Chondrocyte (in vitro differentiated cells): ENCODE measurements around the gene RNF168. TPM values are rescaled to one million over a fixed set of nuclear protein-coding genes. Genes with fewer than 3 reads are reported as not detected.
"Not testable (repeated sequence)": the region's sequence is repeated elsewhere in the genome, so short reads cannot be mapped to it uniquely, and the experiment has no call there.

ENCODE experiments used
- DNase-seq: peaks from one replicate; pipeline ENCODE4 v3.0.0; 2021; ENCODE audit warnings: mixed read lengths, low spot score
- H3K27ac Mint-ChIP-seq: one replicate; pipeline ENCODE4 v1.8.0; 2021; ENCODE audit warnings: mild to moderate bottlenecking, moderate library complexity, mixed read lengths; ENCODE audit not compliant: unreplicated experiment
- H3K27me3 Mint-ChIP-seq: 2 replicates; pipeline ENCODE4 v1.8.0; 2021; ENCODE audit warnings: low read depth, mixed read lengths
- H3K36me3 Mint-ChIP-seq: 2 replicates; pipeline ENCODE4 v1.8.0; 2021; ENCODE audit warnings: low read depth, mixed read lengths
- H3K4me1 Mint-ChIP-seq: 2 replicates; pipeline ENCODE4 v1.8.0; 2021; ENCODE audit warnings: low read depth, mild to moderate bottlenecking, mixed read lengths
- H3K4me3 Mint-ChIP-seq: one replicate; pipeline ENCODE4 v1.8.0; 2021; ENCODE audit warnings: mild to moderate bottlenecking, moderate library complexity, mixed read lengths; ENCODE audit not compliant: unreplicated experiment
- H3K9me3 Mint-ChIP-seq: 2 replicates; pipeline ENCODE4 v1.8.0; 2021; ENCODE audit warnings: low read depth, mixed read lengths
- CTCF ChIP-seq: fragments of 200-600 bp; sonication (generic); IDR thresholded peaks from 2 replicates; pipeline ENCODE4 v1.5.0; 2021; ENCODE audit warnings: antibody characterized with exemption, mild to moderate bottlenecking, moderate library complexity
- total RNA-seq: library from RNA; stranded (reverse); gene quantifications from 3 replicates; pipeline ENCODE4 v1.2.1, GENCODE V29; 2021

Gene RNF168
- total RNA-seq, 1 donor from 2014 or later, result 19.5 TPM

DNA sequence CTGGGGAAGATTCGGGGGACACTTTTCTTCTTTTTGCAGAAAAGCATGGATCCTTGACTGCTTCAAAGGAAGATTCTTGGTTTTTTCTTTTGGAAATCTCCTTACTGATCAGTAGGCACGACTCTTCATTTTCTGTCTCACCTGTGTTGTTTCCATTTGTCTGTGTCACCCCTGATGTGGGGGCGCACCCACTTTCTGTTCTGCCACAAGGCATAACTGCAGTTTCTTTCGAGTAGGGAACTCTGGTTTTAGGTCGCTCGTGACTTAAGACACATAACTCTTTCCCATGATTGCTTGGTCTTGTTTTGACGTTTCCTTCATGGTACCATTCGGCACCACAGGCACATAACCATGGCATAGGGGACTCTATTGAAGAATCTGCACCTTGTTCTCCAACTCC lies 31.3 kb downstream of the RNF168 start:
- TF ChIP-seq CTCF, result no peak
- no peaks in the 10 kb centered on the region for H3K27me3 Mint-ChIP-seq
- no peaks in the 10 kb centered on the region for H3K9me3 Mint-ChIP-seq
- no peak overlapping the region for H3K4me3 Mint-ChIP-seq
- peaks cover 19% of the 10 kb centered on the region for H3K36me3 Mint-ChIP-seq
- H3K4me1 Mint-ChIP-seq, result no peaks in the 10 kb centered on the region
- no peak overlapping the region for H3K27ac Mint-ChIP-seq
- DNase-seq, result no peak

- Mint-ChIP-seq H3K27ac (no peak overlapping the region), H3K36me3 (peaks cover 19% of the 10 kb centered on the region), H3K27me3 (no peaks in the 10 kb centered on the region), H3K9me3 (no peaks in the 10 kb centered on the region), H3K4me3 (no peak overlapping the region), H3K4me1 (no peaks in the 10 kb centered on the region)
- TF ChIP-seq CTCF, result no peak
- DNase-seq, result no peak
Observed at GRCh38 chr3:196471551-196471950, 32.0 kb downstream of the RNF168 start.

DNA sequence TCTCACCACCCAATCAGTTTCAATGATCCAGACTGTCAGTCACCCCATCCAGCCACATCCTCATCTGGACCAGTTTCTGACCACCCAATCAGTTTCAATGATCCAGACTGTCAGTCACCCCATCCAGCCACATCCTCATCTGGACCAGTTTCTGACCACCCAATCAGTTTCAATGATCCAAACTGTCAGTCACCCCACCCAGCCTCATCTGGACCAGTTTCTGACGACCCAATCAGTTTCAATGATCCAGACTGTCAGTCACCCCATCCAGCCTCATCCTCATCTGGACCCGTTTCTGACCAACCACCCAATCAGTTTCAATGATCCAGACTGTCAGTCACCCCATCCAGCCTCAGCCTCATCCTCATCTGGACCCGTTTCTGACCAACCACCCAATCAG lies 33.4 kb downstream of the RNF168 start:
- not testable (repeated sequence) for H3K27ac Mint-ChIP-seq, H3K9me3 Mint-ChIP-seq, H3K4me1 Mint-ChIP-seq, DNase-seq, H3K27me3 Mint-ChIP-seq, H3K4me3 Mint-ChIP-seq
- peaks cover 18% of the 10 kb centered on the region for H3K36me3 Mint-ChIP-seq

DNA sequence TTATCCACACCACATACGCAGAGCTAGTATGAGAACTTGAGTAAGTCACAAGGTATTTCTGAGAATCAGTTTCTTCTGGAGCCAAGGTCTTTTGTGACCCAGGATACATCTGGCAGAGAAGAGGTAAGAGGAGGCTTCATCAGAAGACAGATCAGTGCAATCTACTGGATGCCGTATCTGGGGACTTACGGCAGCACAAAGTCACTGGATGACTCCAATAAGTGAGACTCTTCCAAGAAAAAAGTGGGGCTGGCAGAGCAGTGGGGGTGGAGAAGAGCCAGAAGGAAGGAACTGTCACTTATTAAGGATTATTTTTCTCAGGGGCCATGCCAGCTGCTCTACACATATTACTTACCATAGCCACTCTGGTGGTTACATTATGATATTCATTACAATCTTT lies 39.8 kb downstream of the RNF168 start:
- Mint-ChIP-seq H3K27me3 (no peaks in the 10 kb centered on the region), H3K4me3 (no peak overlapping the region), H3K9me3 (no peaks in the 10 kb centered on the region), H3K27ac (no peak overlapping the region), H3K4me1 (no peaks in the 10 kb centered on the region), H3K36me3 (peaks cover 5% of the 10 kb centered on the region)
- DNase-seq, result no peak
- TF ChIP-seq CTCF, result no peak

DNA sequence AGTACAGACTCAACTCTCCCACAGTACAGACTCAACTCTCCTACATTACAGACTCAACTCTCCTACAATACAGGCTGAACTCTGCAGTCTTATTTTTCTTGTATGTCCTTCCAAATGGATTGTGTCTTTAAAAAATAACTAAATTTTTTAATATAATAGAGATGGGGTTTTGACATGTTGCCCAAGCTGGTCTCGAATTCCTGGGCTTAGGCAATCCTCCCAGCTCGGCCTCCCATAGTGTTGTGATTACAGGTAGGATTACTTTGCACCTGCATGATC lies 40.2 kb downstream of the RNF168 start:
- Mint-ChIP-seq H3K27me3 (no peaks in the 10 kb centered on the region), H3K36me3 (peaks cover 5% of the 10 kb centered on the region), H3K4me3 (no peak overlapping the region), H3K27ac (no peak overlapping the region), H3K9me3 (no peaks in the 10 kb centered on the region), H3K4me1 (no peaks in the 10 kb centered on the region)
- no peak for TF ChIP-seq CTCF
- no peak for DNase-seq

- not testable (repeated sequence) for H3K9me3 Mint-ChIP-seq, DNase-seq, H3K4me1 Mint-ChIP-seq, H3K4me3 Mint-ChIP-seq, H3K27ac Mint-ChIP-seq, H3K27me3 Mint-ChIP-seq, H3K36me3 Mint-ChIP-seq
Observed at GRCh38 chr3:196462680-196463477, 40.7 kb downstream of the RNF168 start.
